OCI-LY1 (cell line): Measurements from ENCODE around the gene PREX1.

ENCODE experiments used
- EZH2 ChIP-seq: fragments of 200-600 bp; sonication (generic), shearing (Covaris generic); IDR thresholded peaks from 2 replicates; pipeline ENCODE4 v1.8.0; 2017; ENCODE audit warnings: borderline replicate concordance, mixed run types, mild to moderate bottlenecking, antibody characterized with exemption, low read length, moderate library complexity, mixed read lengths
- TF ChIP-seq, protein P1 (sequence below): fragments of 200-600 bp; sonication (generic), shearing (Covaris generic); IDR thresholded peaks from 2 replicates; pipeline ENCODE4 v1.5.1; 2017; ENCODE audit warnings: mild to moderate bottlenecking, antibody characterized with exemption, low read length, moderate library complexity, mixed read lengths

DNA sequence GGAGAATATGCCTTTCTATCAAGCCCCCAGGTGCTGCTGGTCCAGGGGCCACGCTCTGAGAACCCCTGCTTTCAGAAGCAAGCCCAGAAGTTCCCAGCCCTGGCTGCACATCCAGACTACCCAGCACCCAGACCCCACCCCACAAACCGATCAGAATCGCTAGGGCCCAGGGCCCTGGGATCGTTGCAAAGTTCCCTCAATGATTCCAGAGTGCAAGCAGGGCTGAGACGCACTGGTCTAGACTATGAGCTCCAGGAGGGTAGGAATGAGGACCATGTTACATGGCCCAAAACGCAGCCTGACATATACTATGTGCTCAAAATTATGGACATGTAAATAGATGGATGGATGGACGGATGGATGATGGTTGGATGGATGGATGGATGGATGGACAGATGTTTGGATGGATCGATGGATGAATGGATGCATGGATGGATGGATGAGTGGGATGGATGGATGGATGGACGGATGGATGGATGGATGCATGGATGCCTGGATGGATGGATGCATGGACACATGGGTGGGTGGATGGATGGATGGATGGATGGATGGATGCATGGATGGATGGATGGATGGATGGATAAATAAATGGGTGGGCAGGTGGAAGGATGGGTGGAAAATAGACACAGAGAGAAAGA is 194.1 kb downstream of the PREX1 start:
- TF ChIP-seq, protein P1, sequence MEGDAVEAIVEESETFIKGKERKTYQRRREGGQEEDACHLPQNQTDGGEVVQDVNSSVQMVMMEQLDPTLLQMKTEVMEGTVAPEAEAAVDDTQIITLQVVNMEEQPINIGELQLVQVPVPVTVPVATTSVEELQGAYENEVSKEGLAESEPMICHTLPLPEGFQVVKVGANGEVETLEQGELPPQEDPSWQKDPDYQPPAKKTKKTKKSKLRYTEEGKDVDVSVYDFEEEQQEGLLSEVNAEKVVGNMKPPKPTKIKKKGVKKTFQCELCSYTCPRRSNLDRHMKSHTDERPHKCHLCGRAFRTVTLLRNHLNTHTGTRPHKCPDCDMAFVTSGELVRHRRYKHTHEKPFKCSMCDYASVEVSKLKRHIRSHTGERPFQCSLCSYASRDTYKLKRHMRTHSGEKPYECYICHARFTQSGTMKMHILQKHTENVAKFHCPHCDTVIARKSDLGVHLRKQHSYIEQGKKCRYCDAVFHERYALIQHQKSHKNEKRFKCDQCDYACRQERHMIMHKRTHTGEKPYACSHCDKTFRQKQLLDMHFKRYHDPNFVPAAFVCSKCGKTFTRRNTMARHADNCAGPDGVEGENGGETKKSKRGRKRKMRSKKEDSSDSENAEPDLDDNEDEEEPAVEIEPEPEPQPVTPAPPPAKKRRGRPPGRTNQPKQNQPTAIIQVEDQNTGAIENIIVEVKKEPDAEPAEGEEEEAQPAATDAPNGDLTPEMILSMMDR, result no peak
- no peak for TF ChIP-seq EZH2
